Measurements from ENCODE around the gene RBM10. TPM values are rescaled to one million over a fixed set of nuclear protein-coding genes. Genes with fewer than 3 reads are reported as not detected.

RBM10 gene
- total RNA-seq, 2 experiments from 2014 or later = 44.9 to 45.6 TPM

GRCh38 chrX:47204970-47205369, 59.9 kb downstream of the RBM10 start:
- DNase-seq (ENCODE audit: low spot score) = no peak
- no peak for TF ChIP-seq EZH2phosphoT487 (IDR thresholded peaks at IDR 0.05; ENCODE audit: borderline replicate concordance, low read depth, low read length)
- TF ChIP-seq, protein P1, sequence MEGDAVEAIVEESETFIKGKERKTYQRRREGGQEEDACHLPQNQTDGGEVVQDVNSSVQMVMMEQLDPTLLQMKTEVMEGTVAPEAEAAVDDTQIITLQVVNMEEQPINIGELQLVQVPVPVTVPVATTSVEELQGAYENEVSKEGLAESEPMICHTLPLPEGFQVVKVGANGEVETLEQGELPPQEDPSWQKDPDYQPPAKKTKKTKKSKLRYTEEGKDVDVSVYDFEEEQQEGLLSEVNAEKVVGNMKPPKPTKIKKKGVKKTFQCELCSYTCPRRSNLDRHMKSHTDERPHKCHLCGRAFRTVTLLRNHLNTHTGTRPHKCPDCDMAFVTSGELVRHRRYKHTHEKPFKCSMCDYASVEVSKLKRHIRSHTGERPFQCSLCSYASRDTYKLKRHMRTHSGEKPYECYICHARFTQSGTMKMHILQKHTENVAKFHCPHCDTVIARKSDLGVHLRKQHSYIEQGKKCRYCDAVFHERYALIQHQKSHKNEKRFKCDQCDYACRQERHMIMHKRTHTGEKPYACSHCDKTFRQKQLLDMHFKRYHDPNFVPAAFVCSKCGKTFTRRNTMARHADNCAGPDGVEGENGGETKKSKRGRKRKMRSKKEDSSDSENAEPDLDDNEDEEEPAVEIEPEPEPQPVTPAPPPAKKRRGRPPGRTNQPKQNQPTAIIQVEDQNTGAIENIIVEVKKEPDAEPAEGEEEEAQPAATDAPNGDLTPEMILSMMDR (conservative IDR thresholded peaks at IDR 0.05; ENCODE audit: low read length) = 0 out of 2 replicates have a peak, but pooled peaks have one; percentile 20
- Histone ChIP-seq H3K27ac (ENCODE audit: low read depth, low read length, poor library complexity, severe bottlenecking) (no peak overlapping the region), H3K79me2 (ENCODE audit: insufficient read depth, low read depth, low read length) (no peaks in the 10 kb centered on the region), H3K4me2 (ENCODE audit: low read length) (no peak overlapping the region), H3K9me3 (ENCODE audit: low read length) (no peaks in the 10 kb centered on the region), H3K4me3 (ENCODE audit: low read depth, low read length, poor library complexity, severe bottlenecking) (no peak overlapping the region), H2AFZ (ENCODE audit: low read length) (no peak overlapping the region), H3K36me3 (ENCODE audit: insufficient read depth, low read length) (peaks cover 98% of the 10 kb centered on the region), H3K9me2 (ENCODE audit: insufficient read depth, low read length) (no peaks in the 10 kb centered on the region), H3K4me1 (ENCODE audit: insufficient read depth, low read length, poor library complexity, severe bottlenecking) (no peaks in the 10 kb centered on the region), H4K20me1 (ENCODE audit: insufficient read depth, low read length) (no peaks in the 10 kb centered on the region)
- ChIA-PET CTCF (ENCODE audit: unreplicated experiment) (no interaction called here), POLR2A (no interaction called here)
- intact Hi-C loops (cut with micrococcal nuclease; ENCODE audit: unreplicated experiment) = no loop called here
- no TSS peak for BruUV-seq (replicated peaks)

DNA sequence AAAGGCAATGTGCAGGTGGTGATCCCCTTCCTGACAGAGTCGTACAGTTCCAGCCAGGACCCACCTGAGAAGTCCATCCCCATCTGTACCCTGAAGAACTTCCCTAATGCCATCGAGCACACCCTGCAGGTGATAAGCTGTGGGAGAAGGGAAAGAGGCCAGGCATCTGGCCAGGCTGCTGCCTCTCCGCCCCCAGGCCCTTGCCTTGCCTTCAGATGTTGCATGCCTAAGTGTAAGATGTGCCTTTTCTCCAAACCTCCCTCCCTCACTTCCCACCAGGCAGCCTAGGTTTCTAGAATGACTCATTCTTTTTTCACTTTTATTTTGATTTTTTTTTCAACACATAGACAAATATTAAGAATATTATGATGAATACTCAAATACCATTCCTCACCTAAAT, 61.3 kb downstream of the RBM10 start:
- H2AFZ ChIP-seq (ENCODE audit: low read length) = no peak overlapping the region
- intact Hi-C loops (cut with micrococcal nuclease; ENCODE audit: unreplicated experiment) = no loop called here
- DNase-seq (ENCODE audit: low spot score) = no peak
- H3K4me1 ChIP-seq (ENCODE audit: insufficient read depth, low read length, poor library complexity, severe bottlenecking) = no peaks in the 10 kb centered on the region
- ChIA-PET CTCF (ENCODE audit: unreplicated experiment) (no interaction called here), POLR2A (no interaction called here)
- no peaks in the 10 kb centered on the region for H3K9me3 ChIP-seq (ENCODE audit: low read length)
- H3K4me3 ChIP-seq (ENCODE audit: low read depth, low read length, poor library complexity, severe bottlenecking) = no peak overlapping the region
- H4K20me1 ChIP-seq (ENCODE audit: insufficient read depth, low read length) = no peaks in the 10 kb centered on the region
- H3K36me3 ChIP-seq (ENCODE audit: insufficient read depth, low read length) = peaks cover 98% of the 10 kb centered on the region
- TF ChIP-seq EZH2phosphoT487 (IDR thresholded peaks at IDR 0.05; ENCODE audit: borderline replicate concordance, low read depth, low read length) = no peak
- TF ChIP-seq, protein P1 (conservative IDR thresholded peaks at IDR 0.05; ENCODE audit: low read length) = no peak
- H3K4me2 ChIP-seq (ENCODE audit: low read length) = no peak overlapping the region
- H3K27ac ChIP-seq (ENCODE audit: low read depth, low read length, poor library complexity, severe bottlenecking) = no peak overlapping the region
- no peaks in the 10 kb centered on the region for H3K79me2 ChIP-seq (ENCODE audit: insufficient read depth, low read depth, low read length)
- H3K9me2 ChIP-seq (ENCODE audit: insufficient read depth, low read length) = no peaks in the 10 kb centered on the region
- BruUV-seq (replicated peaks) = no TSS peak

- H3K4me2 ChIP-seq (ENCODE audit: low read length) = no peak overlapping the region
- no peaks in the 10 kb centered on the region for H3K4me1 ChIP-seq (ENCODE audit: insufficient read depth, low read length, poor library complexity, severe bottlenecking)
- peaks cover 98% of the 10 kb centered on the region for H3K36me3 ChIP-seq (ENCODE audit: insufficient read depth, low read length)
- no peaks in the 10 kb centered on the region for H3K9me2 ChIP-seq (ENCODE audit: insufficient read depth, low read length)
- H2AFZ ChIP-seq (ENCODE audit: low read length) = no peak overlapping the region
- H3K27ac ChIP-seq (ENCODE audit: low read depth, low read length, poor library complexity, severe bottlenecking) = no peak overlapping the region
- no peak for DNase-seq (ENCODE audit: low spot score)
- no peak overlapping the region for H3K4me3 ChIP-seq (ENCODE audit: low read depth, low read length, poor library complexity, severe bottlenecking)
- intact Hi-C loops (cut with micrococcal nuclease; ENCODE audit: unreplicated experiment) = no loop called here
- CTCF ChIA-PET (ENCODE audit: unreplicated experiment) = no interaction called here
- POLR2A ChIA-PET = no interaction called here
- no TSS peak for BruUV-seq (replicated peaks)
- no peaks in the 10 kb centered on the region for H4K20me1 ChIP-seq (ENCODE audit: insufficient read depth, low read length)
- H3K9me3 ChIP-seq (ENCODE audit: low read length) = no peaks in the 10 kb centered on the region
- H3K79me2 ChIP-seq (ENCODE audit: insufficient read depth, low read depth, low read length) = no peaks in the 10 kb centered on the region
- TF ChIP-seq, protein P1 (conservative IDR thresholded peaks at IDR 0.05; ENCODE audit: low read length) = no peak
- no peak for TF ChIP-seq EZH2phosphoT487 (IDR thresholded peaks at IDR 0.05; ENCODE audit: borderline replicate concordance, low read depth, low read length)
Measured at GRCh38 chrX:47208108-47208507, 63.1 kb downstream of the RBM10 start.
